GM12891 (cell line): ENCODE results near the gene CDK10.

Experiments used
- POLR2A ChIP-seq: IDR thresholded peaks from 2 replicates; pipeline ENCODE4 v1.6.1; 2011; ENCODE audit warnings: low read depth, low read length, control low read depth
- POLR2AphosphoS5 ChIP-seq: IDR thresholded peaks from 2 replicates; pipeline ENCODE4 v1.6.1; 2011; ENCODE audit warnings: low read depth, low read length, control low read depth
- TAF1 ChIP-seq: IDR thresholded peaks from 2 replicates; pipeline ENCODE4 v1.6.1; 2011; ENCODE audit warnings: low read depth, low read length, control low read depth

DNA sequence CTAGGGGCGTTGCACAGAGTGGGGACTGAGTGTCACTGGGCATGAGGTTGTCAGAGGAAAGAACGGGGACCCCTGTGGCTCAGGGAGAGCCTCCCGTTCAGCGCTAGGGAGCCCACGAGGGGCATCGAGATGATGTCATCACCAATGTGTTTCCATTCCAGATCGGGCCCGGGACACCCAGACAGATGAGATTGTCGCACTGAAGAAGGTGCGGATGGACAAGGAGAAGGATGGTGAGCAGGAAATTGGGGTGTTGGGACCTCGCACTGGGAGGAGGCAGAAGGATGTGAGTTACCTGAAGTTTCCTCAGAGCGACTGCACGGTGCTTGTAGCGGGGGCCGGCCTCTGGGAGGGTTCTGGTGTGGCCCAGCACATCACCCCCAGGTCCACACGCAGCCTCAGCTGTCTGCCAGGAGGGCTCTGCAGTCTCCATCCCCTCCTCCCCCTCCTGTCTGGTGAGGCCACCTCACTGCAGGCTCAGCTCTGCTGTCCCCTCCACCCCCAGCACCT lies 4.0 kb downstream of the CDK10 start:
- no peak for TF ChIP-seq POLR2A
- no peak for TF ChIP-seq POLR2AphosphoS5
- TF ChIP-seq TAF1, result no peak
